A549 (cell line): ENCODE data around the gene GRIN2C.

ENCODE experiments used
- EP300 ChIP-seq, 2 experiments: fragments of >200 bp; sonication (Bioruptor Twin); formaldehyde crosslinking; IDR thresholded peaks; 2 replicates in 1 of 2; 3 replicates in 1 of 2; pipeline ENCODE4 v1.6.1; 2016 to 2017
- POLR2A ChIP-seq: IDR thresholded peaks from 2 replicates; pipeline ENCODE4 v1.6.1; 2012; ENCODE audit warnings: mild to moderate bottlenecking, low read length
- POLR2AphosphoS2 ChIP-seq: conservative IDR thresholded peaks from 2 replicates; pipeline ENCODE4 v1.6.1; 2012; ENCODE audit warnings: low read length, improper control_type of control experiment, inconsistent platforms
- RCOR1 ChIP-seq: fragments of 150-350 bp; IDR thresholded peaks from 2 replicates; pipeline ENCODE4 v1.6.1; 2014; ENCODE audit warnings: antibody characterized with exemption, low read length, low read depth
- TF ChIP-seq, protein P1 (sequence below): fragments of >200 bp; sonication (Bioruptor Twin); formaldehyde crosslinking; IDR thresholded peaks from 3 replicates; pipeline ENCODE4 v1.5.1; 2016
- TF ChIP-seq, protein P2 (sequence below): fragments of 250-450 bp; sonication (Bioruptor Pico); IDR thresholded peaks from 2 replicates; pipeline ENCODE4 v1.5.0; 2021; ENCODE audit warnings: mild to moderate bottlenecking, moderate library complexity, borderline replicate concordance
- TF ChIP-seq, protein P3 (sequence below): IDR thresholded peaks from 2 replicates; pipeline ENCODE4 v1.6.1; 2012

DNA sequence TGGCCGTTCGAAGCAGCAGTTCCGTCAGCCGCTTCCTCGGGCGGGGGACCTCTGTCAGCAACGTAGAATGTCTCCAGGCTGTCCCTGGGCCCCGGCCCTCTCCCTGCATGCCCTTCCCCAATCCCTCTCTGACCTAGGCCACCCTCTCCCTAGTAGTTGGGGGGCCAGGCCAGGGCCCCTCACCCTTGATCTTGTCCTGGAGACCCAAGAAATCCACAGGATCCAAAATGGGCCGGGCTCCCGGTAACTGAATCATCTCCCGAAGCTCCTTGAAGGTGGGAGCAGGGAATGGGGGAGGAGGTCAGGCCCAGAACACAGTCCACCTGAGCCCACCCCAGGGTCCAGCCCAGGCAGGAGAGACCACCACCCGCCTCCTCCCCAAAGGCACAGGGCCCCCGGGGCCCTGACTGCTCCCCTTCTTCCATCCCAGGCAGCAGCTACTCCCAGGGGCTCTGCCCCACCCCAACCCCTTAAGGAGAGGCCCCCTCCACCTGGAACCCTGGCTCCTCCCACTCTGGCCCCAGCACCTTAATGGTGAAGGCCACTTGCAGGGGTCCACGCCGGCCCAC is 4.7 kb upstream of the GRIN2C start:
- TF ChIP-seq, protein P1, sequence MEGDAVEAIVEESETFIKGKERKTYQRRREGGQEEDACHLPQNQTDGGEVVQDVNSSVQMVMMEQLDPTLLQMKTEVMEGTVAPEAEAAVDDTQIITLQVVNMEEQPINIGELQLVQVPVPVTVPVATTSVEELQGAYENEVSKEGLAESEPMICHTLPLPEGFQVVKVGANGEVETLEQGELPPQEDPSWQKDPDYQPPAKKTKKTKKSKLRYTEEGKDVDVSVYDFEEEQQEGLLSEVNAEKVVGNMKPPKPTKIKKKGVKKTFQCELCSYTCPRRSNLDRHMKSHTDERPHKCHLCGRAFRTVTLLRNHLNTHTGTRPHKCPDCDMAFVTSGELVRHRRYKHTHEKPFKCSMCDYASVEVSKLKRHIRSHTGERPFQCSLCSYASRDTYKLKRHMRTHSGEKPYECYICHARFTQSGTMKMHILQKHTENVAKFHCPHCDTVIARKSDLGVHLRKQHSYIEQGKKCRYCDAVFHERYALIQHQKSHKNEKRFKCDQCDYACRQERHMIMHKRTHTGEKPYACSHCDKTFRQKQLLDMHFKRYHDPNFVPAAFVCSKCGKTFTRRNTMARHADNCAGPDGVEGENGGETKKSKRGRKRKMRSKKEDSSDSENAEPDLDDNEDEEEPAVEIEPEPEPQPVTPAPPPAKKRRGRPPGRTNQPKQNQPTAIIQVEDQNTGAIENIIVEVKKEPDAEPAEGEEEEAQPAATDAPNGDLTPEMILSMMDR = no peak
- TF ChIP-seq POLR2A (no peak), EP300 (IDR thresholded peaks at IDR 0.05) (no peak), POLR2AphosphoS2 (no peak), RCOR1 (no peak)
- TF ChIP-seq, protein P2, sequence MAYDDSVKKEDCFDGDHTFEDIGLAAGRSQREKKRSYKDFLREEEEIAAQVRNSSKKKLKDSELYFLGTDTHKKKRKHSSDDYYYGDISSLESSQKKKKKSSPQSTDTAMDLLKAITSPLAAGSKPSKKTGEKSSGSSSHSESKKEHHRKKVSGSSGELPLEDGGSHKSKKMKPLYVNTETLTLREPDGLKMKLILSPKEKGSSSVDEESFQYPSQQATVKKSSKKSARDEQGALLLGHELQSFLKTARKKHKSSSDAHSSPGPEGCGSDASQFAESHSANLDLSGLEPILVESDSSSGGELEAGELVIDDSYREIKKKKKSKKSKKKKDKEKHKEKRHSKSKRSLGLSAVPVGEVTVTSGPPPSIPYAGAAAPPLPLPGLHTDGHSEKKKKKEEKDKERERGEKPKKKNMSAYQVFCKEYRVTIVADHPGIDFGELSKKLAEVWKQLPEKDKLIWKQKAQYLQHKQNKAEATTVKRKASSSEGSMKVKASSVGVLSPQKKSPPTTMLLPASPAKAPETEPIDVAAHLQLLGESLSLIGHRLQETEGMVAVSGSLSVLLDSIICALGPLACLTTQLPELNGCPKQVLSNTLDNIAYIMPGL (CRISPR knock-in tag) = no peak
- TF ChIP-seq, protein P3, sequence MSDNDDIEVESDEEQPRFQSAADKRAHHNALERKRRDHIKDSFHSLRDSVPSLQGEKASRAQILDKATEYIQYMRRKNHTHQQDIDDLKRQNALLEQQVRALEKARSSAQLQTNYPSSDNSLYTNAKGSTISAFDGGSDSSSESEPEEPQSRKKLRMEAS = no peak
